Stimulated activated naive CD8-positive, alpha-beta T cell treated with anti-CD3 and anti-CD28 coated beads, Interleukin-15, amount 100 ng/mL, for 72 hours (primary cell): ENCODE results near the gene MED12L.

ENCODE experiments used
- ATAC-seq: fragments of 150-1000 bp; cut with Tn5 transposase; 2 replicates; pipeline ENCODE4 v1.10.0; 2021; ENCODE audit warnings: mild to moderate bottlenecking, moderate library complexity
- DNase-seq, 2 donors: peaks; one replicate each; pipeline ENCODE4 v3.0.0; 2021 to 2022
- H3K27ac Mint-ChIP-seq, 2 donors: one replicate each; pipeline ENCODE4 v1.8.0; 2022; ENCODE audit warnings: mild to moderate bottlenecking in 2 of 2, mixed read lengths in 2 of 2, moderate library complexity in 2 of 2
- H3K27me3 Mint-ChIP-seq: one replicate; pipeline ENCODE4 v1.8.0; 2022; ENCODE audit warnings: mixed read lengths
- H3K4me1 Mint-ChIP-seq: one replicate; pipeline ENCODE4 v1.8.0; 2022; ENCODE audit warnings: mild to moderate bottlenecking, mixed read lengths
- H3K4me3 Mint-ChIP-seq, 2 donors: one replicate each; pipeline ENCODE4 v1.8.0; 2022; ENCODE audit warnings: mild to moderate bottlenecking in 2 of 2, mixed read lengths in 2 of 2, moderate library complexity in 1 of 2
- H3K9me3 Mint-ChIP-seq, 2 donors: one replicate each; pipeline ENCODE4 v1.8.0; 2022; ENCODE audit warnings: mixed read lengths in 2 of 2

Gene MED12L

GRCh38 chr3:151430821-151431484, 345.5 kb downstream of the MED12L start:
- DNase-seq (no peak), ATAC-seq (no peak)
- no peaks in the 10 kb centered on the region for H3K27me3 Mint-ChIP-seq
- no peaks in the 10 kb centered on the region for H3K4me1 Mint-ChIP-seq
- peaks cover 6 to 13% of the 10 kb centered on the region in 2 donors for H3K9me3 Mint-ChIP-seq
- no peak overlapping the region for H3K4me3 Mint-ChIP-seq
- H3K27ac Mint-ChIP-seq: no peak overlapping the region

GRCh38 chr3:151431940-151432339, 346.5 kb downstream of the MED12L start:
- Mint-ChIP-seq H3K27ac (no peak overlapping the region), H3K27me3 (no peaks in the 10 kb centered on the region), H3K9me3 (peaks cover 6 to 13% of the 10 kb centered on the region in 2 donors), H3K4me3 (no peak overlapping the region), H3K4me1 (no peaks in the 10 kb centered on the region)
- ATAC-seq (no peak), DNase-seq (no peak)

- H3K4me3 Mint-ChIP-seq: no peak overlapping the region
Measured at GRCh38 chr3:151432616-151433372, 347.3 kb downstream of the MED12L start.

GRCh38 chr3:151434151-151434890, 348.9 kb downstream of the MED12L start:
- Mint-ChIP-seq H3K27ac (no peak overlapping the region), H3K9me3 (peaks cover 6 to 13% of the 10 kb centered on the region in 2 donors), H3K4me3 (no peak overlapping the region), H3K4me1 (no peaks in the 10 kb centered on the region), H3K27me3 (no peaks in the 10 kb centered on the region)
- DNase-seq (no peak), ATAC-seq (no peak)

More at GRCh38 chr3:151432616-151433372, 347.3 kb downstream of the MED12L start:
- H3K27me3 Mint-ChIP-seq: no peaks in the 10 kb centered on the region
- peaks cover 6 to 13% of the 10 kb centered on the region in 2 donors for H3K9me3 Mint-ChIP-seq
- no peak for ATAC-seq
- H3K4me1 Mint-ChIP-seq: no peaks in the 10 kb centered on the region
- DNase-seq: no peak
- no peak overlapping the region for H3K27ac Mint-ChIP-seq

- Mint-ChIP-seq H3K27ac (no peak overlapping the region), H3K27me3 (no peaks in the 10 kb centered on the region), H3K4me1 (no peaks in the 10 kb centered on the region), H3K9me3 (no peaks in the 10 kb centered on the region), H3K4me3 (no peak overlapping the region)
- DNase-seq (no peak), ATAC-seq (no peak)
Measured at GRCh38 chr3:151436675-151437446, 351.4 kb downstream of the MED12L start.

- ATAC-seq: no peak
- no peaks in the 10 kb centered on the region for H3K27me3 Mint-ChIP-seq
- H3K4me3 Mint-ChIP-seq: no peak overlapping the region
- no peaks in the 10 kb centered on the region for H3K9me3 Mint-ChIP-seq
- H3K4me1 Mint-ChIP-seq: no peaks in the 10 kb centered on the region
- no peak for DNase-seq
- no peak overlapping the region for H3K27ac Mint-ChIP-seq
Measured at GRCh38 chr3:151437906-151438305, 352.4 kb downstream of the MED12L start.

- no peaks in the 10 kb centered on the region for H3K4me1 Mint-ChIP-seq
- no peaks in the 10 kb centered on the region for H3K27me3 Mint-ChIP-seq
- H3K27ac Mint-ChIP-seq: no peak overlapping the region
- no peak overlapping the region for H3K4me3 Mint-ChIP-seq
- ATAC-seq: peak; percentile 64
- H3K9me3 Mint-ChIP-seq: no peaks in the 10 kb centered on the region
- no peak for DNase-seq
Measured at GRCh38 chr3:151439652-151440125, 354.2 kb downstream of the MED12L start.

GRCh38 chr3:151440940-151441339, 355.5 kb downstream of the MED12L start:
- Mint-ChIP-seq H3K9me3 (peaks cover 0 to 5% of the 10 kb centered on the region in 2 donors), H3K27ac (no peak overlapping the region), H3K27me3 (no peaks in the 10 kb centered on the region), H3K4me3 (no peak overlapping the region), H3K4me1 (no peaks in the 10 kb centered on the region)
- DNase-seq (no peak), ATAC-seq (no peak)

- DNase-seq (no peak), ATAC-seq (no peak)
- no peak overlapping the region for H3K27ac Mint-ChIP-seq
- peaks cover 12% of the 10 kb centered on the region for H3K27me3 Mint-ChIP-seq
- H3K9me3 Mint-ChIP-seq: peaks cover 0 to 6% of the 10 kb centered on the region in 2 donors
- no peak overlapping the region for H3K4me3 Mint-ChIP-seq
- no peaks in the 10 kb centered on the region for H3K4me1 Mint-ChIP-seq
Measured at GRCh38 chr3:151443583-151443982, 358.1 kb downstream of the MED12L start.

GRCh38 chr3:151445273-151446001, 360.0 kb downstream of the MED12L start:
- no peak overlapping the region for H3K27ac Mint-ChIP-seq
- no peak for DNase-seq
- ATAC-seq: no peak
- no peaks in the 10 kb centered on the region for H3K4me1 Mint-ChIP-seq
- H3K27me3 Mint-ChIP-seq: peaks cover 12% of the 10 kb centered on the region
- H3K4me3 Mint-ChIP-seq: no peak overlapping the region
- peaks cover 0 to 6% of the 10 kb centered on the region in 2 donors for H3K9me3 Mint-ChIP-seq

- no peaks in the 10 kb centered on the region for H3K4me1 Mint-ChIP-seq
- no peak for DNase-seq
- H3K27ac Mint-ChIP-seq: no peak overlapping the region
- no peak overlapping the region for H3K4me3 Mint-ChIP-seq
- ATAC-seq: no peak
- peaks cover 0 to 6% of the 10 kb centered on the region in 2 donors for H3K9me3 Mint-ChIP-seq
- H3K27me3 Mint-ChIP-seq: peaks cover 12% of the 10 kb centered on the region
Measured at GRCh38 chr3:151446002-151446340, 360.5 kb downstream of the MED12L start.

GRCh38 chr3:151452368-151452767, 366.9 kb downstream of the MED12L start:
- ATAC-seq: no peak
- Mint-ChIP-seq H3K4me3 (no peak overlapping the region), H3K27me3 (peaks cover 8% of the 10 kb centered on the region), H3K9me3 (no peaks in the 10 kb centered on the region), H3K27ac (peak overlapping the region in 1 of 2 donors; percentile 83), H3K4me1 (no peaks in the 10 kb centered on the region)
- DNase-seq: no peak

- DNase-seq (no peak), ATAC-seq (peak; percentile 26)
- Mint-ChIP-seq H3K27me3 (peaks cover 9% of the 10 kb centered on the region), H3K4me3 (no peak overlapping the region), H3K9me3 (no peaks in the 10 kb centered on the region), H3K4me1 (no peaks in the 10 kb centered on the region), H3K27ac (peak overlapping the region in 1 of 2 donors; percentile 83)
Measured at GRCh38 chr3:151452841-151453240, 367.4 kb downstream of the MED12L start.

GRCh38 chr3:151456065-151456464, 370.6 kb downstream of the MED12L start:
- ATAC-seq: no peak
- no peak for DNase-seq

GRCh38 chr3:151459358-151459757, 373.9 kb downstream of the MED12L start:
- ATAC-seq (no peak), DNase-seq (no peak)
- peaks cover 6% of the 10 kb centered on the region for H3K4me1 Mint-ChIP-seq
- no peak overlapping the region for H3K27ac Mint-ChIP-seq
- H3K9me3 Mint-ChIP-seq: no peaks in the 10 kb centered on the region
- no peak overlapping the region for H3K4me3 Mint-ChIP-seq
- peaks cover 39% of the 10 kb centered on the region for H3K27me3 Mint-ChIP-seq

More at GRCh38 chr3:151456065-151456464, 370.6 kb downstream of the MED12L start:
- Mint-ChIP-seq H3K27me3 (peaks cover 20% of the 10 kb centered on the region), H3K4me1 (peaks cover 6% of the 10 kb centered on the region), H3K27ac (no peak overlapping the region), H3K4me3 (no peak overlapping the region), H3K9me3 (no peaks in the 10 kb centered on the region)
